Measurements from ENCODE around the gene INCENP.

- TF ChIP-seq POLR2A (IDR thresholded peaks at IDR 0.05) = no peak
- TF ChIP-seq, protein P1, sequence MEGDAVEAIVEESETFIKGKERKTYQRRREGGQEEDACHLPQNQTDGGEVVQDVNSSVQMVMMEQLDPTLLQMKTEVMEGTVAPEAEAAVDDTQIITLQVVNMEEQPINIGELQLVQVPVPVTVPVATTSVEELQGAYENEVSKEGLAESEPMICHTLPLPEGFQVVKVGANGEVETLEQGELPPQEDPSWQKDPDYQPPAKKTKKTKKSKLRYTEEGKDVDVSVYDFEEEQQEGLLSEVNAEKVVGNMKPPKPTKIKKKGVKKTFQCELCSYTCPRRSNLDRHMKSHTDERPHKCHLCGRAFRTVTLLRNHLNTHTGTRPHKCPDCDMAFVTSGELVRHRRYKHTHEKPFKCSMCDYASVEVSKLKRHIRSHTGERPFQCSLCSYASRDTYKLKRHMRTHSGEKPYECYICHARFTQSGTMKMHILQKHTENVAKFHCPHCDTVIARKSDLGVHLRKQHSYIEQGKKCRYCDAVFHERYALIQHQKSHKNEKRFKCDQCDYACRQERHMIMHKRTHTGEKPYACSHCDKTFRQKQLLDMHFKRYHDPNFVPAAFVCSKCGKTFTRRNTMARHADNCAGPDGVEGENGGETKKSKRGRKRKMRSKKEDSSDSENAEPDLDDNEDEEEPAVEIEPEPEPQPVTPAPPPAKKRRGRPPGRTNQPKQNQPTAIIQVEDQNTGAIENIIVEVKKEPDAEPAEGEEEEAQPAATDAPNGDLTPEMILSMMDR (IDR thresholded peaks at IDR 0.05) = no peak
These were observed 18.2 kb downstream of the INCENP start for GRCh38 chr11:62142043-62142375.

Measured in heart left ventricle (tissue), 13 donors.